Epithelial cell of proximal tubule (primary cell): ENCODE results near the gene MET. TPM values are rescaled to one million over a fixed set of nuclear protein-coding genes. Genes with fewer than 3 reads are reported as not detected.
"Not testable (repeated sequence)": the region's sequence is repeated elsewhere in the genome, so short reads cannot be mapped to it uniquely, and the experiment has no call there.

ENCODE experiments used
- DNase-seq: peaks from one replicate; pipeline ENCODE4 v3.0.0-alpha.2; 2011; ENCODE audit warnings: low read depth
- H3K4me3 ChIP-seq: 2 replicates; pipeline ENCODE4 v1.5.1; 2011; ENCODE audit warnings: low read depth, mild to moderate bottlenecking, low read length
- CTCF ChIP-seq: conservative IDR thresholded peaks from 2 replicates; pipeline ENCODE4 v1.5.1; 2012; ENCODE audit warnings: low read depth, mild to moderate bottlenecking, low read length
- total RNA-seq: library from RNA; depleted of rRNA; stranded (reverse); fragments of >200 nt; gene quantifications from 2 replicates; pipeline ENCODE4 v1.2.3, GENCODE V29; 2015

The MET gene
- total RNA-seq, 1 donor from 2014 or later, result 155 TPM

GRCh38 chr7:116740231-116740630, 68.2 kb downstream of the MET start:
- H3K4me3 ChIP-seq, result no peak overlapping the region
- no peak for TF ChIP-seq CTCF
- DNase-seq, result no peak

GRCh38 chr7:116740755-116741462, 68.9 kb downstream of the MET start:
- no peak overlapping the region for H3K4me3 ChIP-seq
- TF ChIP-seq CTCF, result no peak
- no peak for DNase-seq

- no peak for TF ChIP-seq CTCF
- no peak for DNase-seq
- no peak overlapping the region for H3K4me3 ChIP-seq
Observed at GRCh38 chr7:116741625-116742316, 69.8 kb downstream of the MET start.

- DNase-seq, result no peak
- no peak for TF ChIP-seq CTCF
Observed at GRCh38 chr7:116742641-116743040, 70.6 kb downstream of the MET start.

GRCh38 chr7:116743835-116744234, 71.8 kb downstream of the MET start:
- not testable (repeated sequence) for H3K4me3 ChIP-seq, DNase-seq

More at GRCh38 chr7:116742641-116743040, 70.6 kb downstream of the MET start:
- no peak overlapping the region for H3K4me3 ChIP-seq

GRCh38 chr7:116746388-116746787, 74.4 kb downstream of the MET start:
- not testable (repeated sequence) for DNase-seq, H3K4me3 ChIP-seq

- H3K4me3 ChIP-seq, DNase-seq: not testable (repeated sequence)
Observed at GRCh38 chr7:116751070-116751469, 79.1 kb downstream of the MET start.

- TF ChIP-seq CTCF, result no peak
- no peak for DNase-seq
- H3K4me3 ChIP-seq, result no peak overlapping the region
Observed at GRCh38 chr7:116752305-116753074, 80.5 kb downstream of the MET start.
